Measurements from ENCODE around the gene SERPINF2. TPM values are rescaled to one million over a fixed set of nuclear protein-coding genes. Genes with fewer than 3 reads are reported as not detected.
"Not testable (repeated sequence)": the region's sequence is repeated elsewhere in the genome, so short reads cannot be mapped to it uniquely, and the experiment has no call there.

SERPINF2 gene
- total RNA-seq, 1 donor: 0.43 TPM

GRCh38 chr17:1735834-1736347 is 6.8 kb upstream of the SERPINF2 start:
- H3K4me3 ChIP-seq (ENCODE audit: low read depth, low read length): no peak overlapping the region
- no peak for DNase-seq (ENCODE audit: low read depth)
- TF ChIP-seq CTCF (IDR thresholded peaks at IDR 0.05; ENCODE audit: insufficient read depth, low read depth, low read length): no peak

- no peak overlapping the region for H3K4me3 ChIP-seq (ENCODE audit: low read depth, low read length)
- DNase-seq (ENCODE audit: low read depth): peak; percentile 92
- no peak for TF ChIP-seq CTCF (IDR thresholded peaks at IDR 0.05; ENCODE audit: insufficient read depth, low read depth, low read length)
Measured at GRCh38 chr17:1736348-1737281, 6.1 kb upstream of the SERPINF2 start.

- no peak for TF ChIP-seq CTCF (IDR thresholded peaks at IDR 0.05; ENCODE audit: insufficient read depth, low read depth, low read length)
- no peak for DNase-seq (ENCODE audit: low read depth)
- H3K4me3 ChIP-seq (ENCODE audit: low read depth, low read length): no peak overlapping the region
Measured at GRCh38 chr17:1737531-1738291, 5.0 kb upstream of the SERPINF2 start.

- DNase-seq (ENCODE audit: low read depth); H3K4me3 ChIP-seq (ENCODE audit: low read depth, low read length): not testable (repeated sequence)
Measured at GRCh38 chr17:1741899-1742298, 772 bp upstream of the SERPINF2 start.

GRCh38 chr17:1743088-1743439 is 393 bp downstream of the SERPINF2 start:
- H3K4me3 ChIP-seq (ENCODE audit: low read depth, low read length): no peak overlapping the region
- no peak for TF ChIP-seq CTCF (IDR thresholded peaks at IDR 0.05; ENCODE audit: insufficient read depth, low read depth, low read length)
- no peak for DNase-seq (ENCODE audit: low read depth)

GRCh38 chr17:1744551-1745512 is 2.2 kb downstream of the SERPINF2 start:
- TF ChIP-seq CTCF (IDR thresholded peaks at IDR 0.05; ENCODE audit: insufficient read depth, low read depth, low read length): no peak
- H3K4me3 ChIP-seq (ENCODE audit: low read depth, low read length): no peak overlapping the region
- DNase-seq (ENCODE audit: low read depth): no peak

Measured in fibroblast of villous mesenchyme (primary cell).